ENCODE results near the gene SMYD4.
A peak's percentile ranks its signal among the peaks of the same experiment; 100 is the strongest.
"Not testable (repeated sequence)": the region's sequence is repeated elsewhere in the genome, so short reads cannot be mapped to it uniquely, and the experiment has no call there.

The SMYD4 gene

DNA sequence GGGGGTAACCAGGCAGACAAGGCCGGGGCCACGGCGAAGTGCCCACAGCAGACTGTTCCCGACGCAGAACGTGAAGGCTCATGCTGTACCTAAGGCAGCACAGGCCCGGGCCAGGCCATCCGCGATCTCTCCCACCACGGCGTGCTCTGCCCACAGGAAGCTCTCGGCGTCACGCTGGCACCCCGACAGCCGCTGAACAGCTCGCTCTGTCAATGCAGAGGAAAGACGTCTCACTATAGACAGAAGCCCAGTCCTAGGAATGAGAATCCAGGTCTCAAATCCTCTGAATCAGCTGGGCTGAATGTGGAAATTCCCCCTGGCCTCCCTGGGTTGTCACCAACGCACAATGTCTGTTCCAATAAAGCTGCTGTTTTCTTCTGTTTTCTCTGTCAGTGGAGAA is 46.4 kb downstream of the SMYD4 start:
- no peak for DNase-seq (ENCODE audit: low read depth in 2 of 2)

DNA sequence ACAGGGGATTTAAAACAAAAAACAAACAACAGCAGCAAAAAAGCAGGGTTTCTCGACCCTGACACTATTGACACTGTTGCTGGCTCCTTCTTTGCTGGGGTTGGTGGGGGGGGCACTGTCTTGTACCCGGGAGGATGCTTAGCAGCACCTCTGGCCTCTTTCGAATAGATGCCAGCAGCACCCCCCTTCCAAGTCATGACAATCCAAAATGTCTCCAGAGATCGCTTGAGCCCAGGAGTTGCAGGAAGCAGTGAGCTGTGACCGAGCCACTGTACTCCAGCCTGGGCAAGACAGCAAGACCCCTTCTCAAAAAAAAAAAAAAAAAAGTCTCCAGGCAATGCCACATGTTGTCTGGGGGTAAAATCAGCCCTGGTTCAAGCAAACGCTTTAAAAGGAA is 47.5 kb downstream of the SMYD4 start:
- DNase-seq (ENCODE audit: low read depth in 2 of 2), result no peak

DNA sequence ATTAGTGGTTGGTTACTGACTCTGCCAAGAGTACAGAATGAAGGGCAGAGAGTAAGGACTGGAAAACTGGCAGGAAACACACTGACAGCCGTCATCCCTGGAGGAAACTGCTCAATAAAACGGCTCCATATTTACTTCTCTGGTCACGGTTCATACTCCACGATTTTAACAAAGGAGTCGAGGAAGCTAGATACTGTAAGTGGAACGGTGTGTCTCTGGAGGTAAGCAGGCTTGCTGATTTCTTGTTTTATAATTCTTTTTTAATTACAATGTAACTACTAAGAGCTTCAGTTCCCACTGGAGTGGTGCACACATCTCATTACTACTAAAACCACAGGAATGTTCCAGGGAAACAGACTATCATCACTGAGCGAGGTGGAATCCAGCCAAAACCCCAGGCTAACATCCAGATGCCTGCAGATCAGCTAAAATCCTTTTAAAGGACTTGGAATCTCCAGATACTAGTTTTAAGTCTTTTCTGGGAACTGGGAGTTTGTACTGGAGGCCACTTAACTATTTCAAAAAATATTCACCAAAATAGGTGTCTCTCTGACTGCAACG is 50.1 kb downstream of the SMYD4 start:
- no peak for DNase-seq (ENCODE audit: low read depth in 2 of 2)

DNA sequence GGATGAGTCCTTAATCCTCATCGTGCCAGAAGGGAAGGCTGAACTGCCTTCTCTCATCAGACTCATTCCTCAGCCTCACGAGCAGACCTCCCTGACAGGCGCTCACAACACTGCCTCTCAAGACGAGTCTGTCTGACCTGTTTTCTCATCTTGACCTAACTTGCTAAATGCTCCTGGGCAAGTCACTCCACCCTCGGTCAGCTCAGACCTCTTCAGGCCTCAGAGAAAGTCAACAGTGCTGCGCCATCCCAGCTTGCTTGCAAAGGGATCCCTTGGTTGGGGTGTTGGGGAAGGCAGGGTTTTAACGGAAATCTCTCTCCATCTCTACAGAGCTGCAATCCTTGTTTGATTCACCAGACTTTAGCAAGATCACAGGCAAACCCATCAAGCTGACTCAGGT is 52.8 kb downstream of the SMYD4 start:
- no peak for DNase-seq (ENCODE audit: low read depth in 2 of 2)

DNA sequence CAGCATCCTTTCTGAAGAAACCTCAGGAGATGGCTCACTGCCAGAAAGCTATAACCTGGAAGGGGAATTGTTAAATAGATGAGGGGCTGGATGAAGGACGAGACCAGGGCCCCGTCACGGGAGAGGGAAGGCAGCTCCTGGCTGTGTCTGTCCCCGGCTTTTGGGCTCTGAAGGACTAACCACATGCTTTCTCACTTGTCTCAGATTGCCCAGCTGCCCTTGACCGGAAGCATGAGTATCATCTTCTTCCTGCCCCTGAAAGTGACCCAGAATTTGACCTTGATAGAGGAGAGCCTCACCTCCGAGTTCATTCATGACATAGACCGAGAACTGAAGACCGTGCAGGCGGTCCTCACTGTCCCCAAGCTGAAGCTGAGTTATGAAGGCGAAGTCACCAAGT is 53.4 kb downstream of the SMYD4 start:
- DNase-seq (ENCODE audit: low read depth in 2 of 2), result no peak

DNA sequence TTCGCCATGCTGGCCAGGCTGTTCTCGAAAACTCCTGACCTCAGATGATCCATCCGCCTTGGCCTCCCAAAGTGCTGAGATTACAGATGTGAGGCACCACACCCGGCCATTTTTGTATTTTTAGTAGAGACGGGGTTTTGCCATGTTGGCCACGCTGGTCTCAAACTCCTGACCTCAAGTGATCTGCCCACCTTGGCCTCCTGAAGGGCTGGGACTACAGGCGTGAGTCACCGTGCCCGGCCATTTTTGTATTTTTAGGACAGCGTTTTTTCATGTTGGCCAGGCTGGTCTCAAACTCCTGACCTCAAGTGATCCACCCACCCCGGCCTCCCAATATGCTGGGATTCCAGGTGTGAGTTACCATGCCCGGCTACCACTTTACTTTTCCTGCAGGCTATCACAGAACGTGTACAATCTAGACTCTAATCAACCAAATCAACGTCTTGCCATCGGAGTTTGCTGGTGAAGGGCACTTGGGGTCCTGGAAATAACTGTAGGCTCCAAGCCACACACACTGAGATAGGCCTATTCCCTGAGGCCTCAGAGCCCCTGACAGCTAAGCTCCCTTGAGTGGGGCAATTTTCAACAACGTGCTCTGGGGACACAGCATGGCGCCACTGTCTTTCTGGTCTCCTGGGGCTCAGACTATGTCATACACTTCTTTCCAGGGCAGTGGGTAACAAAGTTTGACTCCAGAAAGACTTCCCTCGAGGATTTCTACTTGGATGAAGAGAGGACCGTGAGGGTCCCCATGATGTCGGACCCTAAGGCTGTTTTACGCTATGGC is 55.1 kb downstream of the SMYD4 start:
- no peak for DNase-seq (ENCODE audit: low read depth in 2 of 2)

DNA sequence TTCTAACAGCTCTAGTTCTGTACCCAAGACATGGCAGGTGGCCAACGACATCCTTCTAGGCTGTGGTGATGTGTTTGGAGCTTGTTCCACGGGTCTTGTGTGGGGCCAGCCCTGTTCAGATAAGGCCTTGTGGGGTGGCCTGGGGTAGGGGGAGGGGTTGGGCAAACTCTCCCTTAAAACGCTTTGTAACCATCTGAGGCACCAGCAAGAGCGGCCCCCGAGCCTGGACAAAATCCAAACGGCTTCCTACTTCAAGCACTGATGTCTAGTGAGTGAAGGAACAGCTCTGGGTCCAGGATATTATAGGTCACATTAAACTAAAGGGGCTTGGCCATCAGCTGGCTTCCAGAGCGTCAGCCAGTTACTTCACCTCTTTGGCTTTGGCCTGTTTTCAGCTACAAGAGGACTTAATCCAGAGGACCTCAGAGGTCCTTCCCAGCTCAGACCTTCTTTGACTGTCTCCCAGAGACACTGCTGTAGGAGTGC is 56.0 kb downstream of the SMYD4 start:
- no peak for DNase-seq (ENCODE audit: low read depth in 2 of 2)

DNA sequence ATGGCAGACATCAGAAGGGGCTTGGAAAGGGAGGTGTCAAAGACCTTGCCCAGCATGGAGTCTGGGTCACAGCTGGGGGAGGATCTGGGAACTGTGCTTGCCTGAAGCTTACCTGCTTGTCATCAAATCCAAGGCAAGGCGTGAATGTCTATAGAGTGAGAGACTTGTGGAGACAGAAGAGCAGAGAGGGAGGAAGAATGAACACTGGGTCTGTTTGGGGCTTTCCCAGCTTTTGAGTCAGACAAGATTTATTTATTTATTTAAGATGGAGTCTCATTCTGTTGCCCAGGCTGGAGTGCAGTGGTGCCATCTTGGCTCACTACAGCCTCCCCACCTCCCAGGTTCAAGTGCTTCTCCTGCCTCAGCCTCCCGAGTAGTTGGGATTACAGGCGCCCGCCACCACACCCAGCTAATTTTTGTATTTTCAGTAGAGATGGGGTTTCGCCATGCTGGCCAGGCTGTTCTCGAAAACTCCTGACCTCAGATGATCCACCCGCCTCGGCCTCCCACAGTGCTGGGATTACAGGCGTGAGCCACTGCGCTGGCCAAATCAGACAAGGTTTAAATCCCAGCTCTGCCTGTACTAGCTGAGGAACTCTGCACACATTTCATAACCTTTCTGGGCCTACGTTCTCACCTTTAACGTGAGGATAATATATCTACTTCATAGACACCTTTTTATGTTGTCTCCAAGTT is 56.6 kb downstream of the SMYD4 start:
- not testable (repeated sequence) for DNase-seq (ENCODE audit: low read depth in 2 of 2)

DNA sequence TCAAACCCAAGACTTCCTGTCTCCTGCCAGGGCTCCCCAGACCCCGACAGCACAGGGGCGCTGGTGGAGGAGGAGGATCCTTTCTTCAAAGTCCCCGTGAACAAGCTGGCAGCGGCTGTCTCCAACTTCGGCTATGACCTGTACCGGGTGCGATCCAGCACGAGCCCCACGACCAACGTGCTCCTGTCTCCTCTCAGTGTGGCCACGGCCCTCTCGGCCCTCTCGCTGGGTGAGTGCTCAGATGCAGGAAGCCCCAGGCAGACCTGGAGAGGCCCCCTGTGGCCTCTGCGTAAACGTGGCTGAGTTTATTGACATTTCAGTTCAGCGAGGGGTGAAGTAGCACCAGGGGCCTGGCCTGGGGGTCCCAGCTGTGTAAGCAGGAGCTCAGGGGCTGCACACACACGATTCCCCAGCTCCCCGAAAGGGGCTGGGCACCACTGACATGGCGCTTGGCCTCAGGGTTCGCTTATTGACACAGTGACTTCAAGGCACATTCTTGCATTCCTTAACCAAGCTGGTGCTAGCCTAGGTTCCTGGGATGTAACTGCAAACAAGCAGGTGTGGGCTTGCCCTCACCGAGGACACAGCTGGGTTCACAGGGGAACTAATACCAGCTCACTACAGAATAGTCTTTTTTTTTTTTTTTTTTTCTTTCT is 59.8 kb downstream of the SMYD4 start:
- DNase-seq (ENCODE audit: low read depth in 2 of 2), result no peak

DNA sequence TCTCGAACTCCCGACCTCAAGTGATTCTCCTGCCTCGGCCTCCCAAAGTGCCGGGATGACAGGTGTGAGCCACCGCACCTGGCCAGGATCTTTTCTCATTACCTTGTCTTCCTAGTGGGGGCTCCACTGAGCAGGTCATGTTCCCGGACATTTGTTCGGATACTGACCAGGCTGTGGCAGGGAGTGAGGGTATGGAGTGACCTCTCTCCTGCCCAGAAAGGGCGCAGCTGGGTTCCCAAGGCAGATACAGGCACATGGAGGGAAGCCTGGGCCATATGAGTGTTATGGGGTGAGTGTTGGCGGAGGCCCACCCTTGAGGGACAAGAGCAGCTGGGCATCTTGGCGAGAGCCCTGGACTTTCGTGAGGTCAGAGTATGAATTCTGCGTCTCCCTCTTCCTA is 62.3 kb downstream of the SMYD4 start:
- DNase-seq (ENCODE audit: low read depth in 2 of 2), result no peak

DNA sequence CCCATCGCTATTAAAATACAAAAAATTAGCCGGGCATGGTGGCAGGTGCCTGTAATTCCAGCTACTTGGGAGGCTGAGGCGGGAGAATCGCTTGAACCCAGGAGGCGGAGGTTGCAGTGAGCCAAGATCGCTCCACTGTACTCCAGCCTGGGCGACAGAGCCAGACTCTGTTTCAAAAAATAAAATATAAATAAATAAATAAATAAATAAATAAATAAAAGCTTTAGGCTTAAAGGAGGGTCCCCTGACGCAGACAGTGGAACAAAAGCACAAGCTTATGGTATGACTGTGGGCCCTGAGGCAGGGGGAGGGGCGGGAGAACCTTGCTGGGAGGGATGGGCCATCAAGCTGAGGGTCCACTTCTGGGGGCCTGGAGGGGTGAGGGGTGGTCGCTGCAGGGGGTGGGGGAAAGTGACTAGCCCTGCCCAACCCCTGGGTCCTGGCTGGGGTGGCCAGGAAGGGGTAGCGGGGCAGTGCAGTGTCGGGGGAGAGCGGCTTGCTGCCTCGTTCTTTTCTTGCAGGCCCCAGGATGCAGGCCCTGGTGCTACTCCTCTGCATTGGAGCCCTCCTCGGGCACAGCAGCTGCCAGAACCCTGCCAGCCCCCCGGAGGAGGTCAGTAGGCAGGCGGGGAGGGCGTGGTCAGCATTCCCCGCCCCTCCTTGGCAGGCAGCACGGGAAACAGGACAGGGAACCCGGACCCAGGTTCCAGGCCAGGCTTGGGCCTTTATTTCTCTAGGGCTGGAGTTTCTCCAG is 63.1 kb downstream of the SMYD4 start:
- DNase-seq (ENCODE audit: low read depth in 2 of 2), result no peak

DNA sequence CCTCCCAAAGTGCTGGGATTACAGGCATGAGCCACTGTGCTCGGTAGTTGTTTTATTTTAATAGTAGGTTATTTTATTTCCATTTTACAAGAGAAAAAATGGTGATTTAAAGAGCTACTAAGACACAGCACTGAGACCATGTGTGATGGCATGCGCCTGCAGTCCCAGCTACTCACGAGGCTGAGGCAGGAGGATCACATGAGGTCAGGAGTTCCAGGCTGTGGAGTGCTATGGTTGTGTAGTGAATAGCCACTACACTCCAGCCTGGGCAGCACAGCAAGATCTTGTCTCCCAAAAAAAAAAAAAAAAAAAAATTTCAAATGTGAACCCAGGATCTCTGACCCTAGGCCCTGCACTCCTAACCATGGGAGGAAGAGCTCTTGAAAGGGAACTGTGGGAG is 64.1 kb downstream of the SMYD4 start:
- DNase-seq (ENCODE audit: low read depth in 2 of 2), result no peak

DNA sequence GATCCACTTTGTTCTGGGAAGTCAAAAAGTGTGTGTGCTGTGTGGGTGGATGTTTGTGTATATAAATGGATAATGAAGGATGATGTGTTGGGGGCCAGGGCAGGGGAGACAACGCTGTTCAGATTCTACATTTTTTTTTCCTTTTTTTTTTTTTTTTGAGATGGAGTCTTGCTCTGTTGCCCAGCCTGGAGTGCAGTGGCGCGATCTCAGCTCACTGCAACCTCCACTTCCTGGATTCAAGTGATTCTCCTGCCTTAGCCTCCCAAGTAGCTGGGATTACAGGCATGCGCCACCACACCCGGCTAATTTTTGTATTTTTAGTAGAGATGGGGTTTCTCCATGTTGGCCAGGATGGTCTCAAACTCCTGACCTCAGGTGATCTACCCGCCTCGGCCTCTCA is 65.0 kb downstream of the SMYD4 start:
- DNase-seq (ENCODE audit: low read depth in 2 of 2), result not testable (repeated sequence)

DNA sequence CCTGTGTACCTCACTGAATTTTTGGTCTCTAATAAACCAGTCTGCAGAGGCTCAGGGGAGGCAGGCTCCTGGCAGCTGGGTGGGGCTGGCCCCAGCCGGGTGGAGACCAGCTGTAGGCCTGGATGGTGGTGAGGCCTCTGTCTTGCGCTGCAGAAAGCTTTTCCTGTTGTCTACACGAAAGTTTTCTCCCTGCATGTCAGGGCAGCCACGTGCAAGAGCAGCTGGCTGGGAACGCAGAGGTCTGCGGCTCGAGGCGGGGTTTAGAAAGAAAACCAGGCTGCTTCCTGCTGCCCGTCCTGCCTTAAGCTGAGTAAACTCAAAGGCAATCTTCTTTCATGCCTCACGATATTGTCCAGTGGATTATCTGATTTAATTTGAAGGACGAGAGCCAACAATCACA is 65.4 kb downstream of the SMYD4 start:
- DNase-seq (ENCODE audit: low read depth in 2 of 2), result peak; percentile 13 to 16

DNA sequence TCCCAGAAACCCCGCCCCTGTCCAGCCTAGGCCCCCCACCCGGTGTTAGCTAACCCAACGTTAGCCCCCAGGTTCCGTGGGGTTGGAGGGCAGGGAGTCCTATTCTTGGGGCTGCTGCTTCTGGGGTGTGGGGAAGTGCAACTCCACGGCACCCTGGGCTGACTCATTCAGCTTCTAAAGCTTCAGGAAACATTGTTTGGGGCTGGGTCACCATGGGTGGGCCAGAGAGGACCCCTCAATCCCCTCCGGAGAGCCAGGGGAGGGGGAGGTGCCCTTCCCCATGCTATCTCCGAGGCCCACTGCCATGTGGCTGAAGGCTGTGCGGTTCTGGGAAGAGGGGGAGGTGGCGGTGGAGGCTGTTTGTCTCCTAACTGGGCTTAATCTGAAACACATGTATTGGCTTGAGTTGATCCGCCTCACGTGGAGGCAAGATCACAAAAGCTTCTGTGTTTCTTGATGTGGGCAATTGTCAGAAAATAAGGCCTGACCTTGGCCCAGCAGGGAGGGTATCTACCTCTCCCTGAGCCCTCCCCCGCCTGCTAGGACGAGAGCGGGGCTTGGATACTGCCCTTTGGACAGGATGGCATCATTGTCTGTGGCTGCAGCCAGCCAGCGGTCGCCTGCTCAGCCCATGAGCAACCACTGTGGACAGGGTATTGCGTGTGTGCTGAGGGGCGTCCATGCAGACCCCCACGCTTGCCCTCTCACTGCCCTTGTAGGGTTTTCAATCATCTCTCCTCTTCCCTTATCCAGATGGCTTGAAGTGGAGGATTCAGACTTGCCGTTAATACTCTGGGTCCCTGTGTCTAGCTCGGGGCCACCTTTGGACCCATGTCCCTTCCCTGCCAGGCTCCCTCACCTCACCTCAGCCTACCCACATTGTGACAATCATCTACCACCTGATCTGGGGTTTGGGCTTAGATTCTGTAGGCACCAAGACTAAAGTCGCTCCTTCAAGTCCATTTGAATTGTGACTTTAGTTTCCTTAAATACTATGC is 66.5 kb downstream of the SMYD4 start:
- DNase-seq (ENCODE audit: low read depth in 2 of 2), result no peak

DNA sequence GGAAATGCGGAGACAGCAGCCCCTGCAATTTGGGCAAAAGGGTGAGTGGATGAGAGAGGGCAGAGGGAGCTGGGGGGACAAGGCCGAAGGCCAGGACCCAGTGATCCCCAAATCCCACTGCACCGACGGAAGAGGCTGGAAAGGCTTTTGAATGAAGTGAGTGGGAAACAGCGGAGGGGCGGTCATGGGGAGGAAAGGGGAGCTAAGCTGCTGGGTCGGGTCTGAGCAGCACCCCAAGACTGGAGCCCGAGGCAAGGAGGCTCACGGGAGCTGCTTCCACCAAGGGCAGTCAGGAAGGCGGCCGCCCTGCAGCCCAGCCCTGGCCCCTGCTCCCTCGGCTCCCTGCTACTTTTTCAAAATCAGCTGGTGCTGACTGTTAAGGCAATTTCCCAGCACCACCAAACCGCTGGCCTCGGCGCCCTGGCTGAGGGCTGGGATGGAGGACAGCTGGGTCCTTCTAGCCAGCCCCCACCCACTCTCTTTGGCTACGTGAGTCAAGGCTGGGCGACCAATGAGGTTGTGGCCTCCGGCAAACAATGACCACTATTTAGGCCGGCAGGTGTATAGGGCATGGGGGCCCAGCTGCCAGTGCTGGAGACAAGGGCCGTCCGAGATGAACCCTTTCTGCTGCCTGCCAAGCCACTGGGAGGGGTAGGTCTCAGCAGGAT is 67.3 kb downstream of the SMYD4 start:
- no peak for DNase-seq (ENCODE audit: low read depth in 2 of 2)

DNA sequence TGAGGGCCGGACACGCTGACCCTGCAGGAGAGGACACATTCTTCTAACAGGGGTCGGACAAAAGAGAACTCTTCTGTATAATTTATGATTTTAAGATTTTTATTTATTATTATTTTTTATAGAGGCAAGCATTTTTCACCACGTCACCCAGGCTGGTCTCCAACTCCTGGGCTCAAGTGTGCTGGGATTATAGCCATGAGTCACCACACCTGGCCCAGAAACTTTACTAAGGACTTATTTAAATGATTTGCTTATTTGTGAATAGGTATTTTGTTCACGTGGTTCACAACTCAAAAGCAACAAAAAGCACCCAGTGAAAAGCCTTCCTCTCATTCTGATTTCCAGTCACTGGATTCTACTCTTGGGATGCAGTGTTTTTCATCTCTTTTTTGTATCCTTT is 70.2 kb downstream of the SMYD4 start:
- DNase-seq (ENCODE audit: low read depth in 2 of 2), result no peak

DNA sequence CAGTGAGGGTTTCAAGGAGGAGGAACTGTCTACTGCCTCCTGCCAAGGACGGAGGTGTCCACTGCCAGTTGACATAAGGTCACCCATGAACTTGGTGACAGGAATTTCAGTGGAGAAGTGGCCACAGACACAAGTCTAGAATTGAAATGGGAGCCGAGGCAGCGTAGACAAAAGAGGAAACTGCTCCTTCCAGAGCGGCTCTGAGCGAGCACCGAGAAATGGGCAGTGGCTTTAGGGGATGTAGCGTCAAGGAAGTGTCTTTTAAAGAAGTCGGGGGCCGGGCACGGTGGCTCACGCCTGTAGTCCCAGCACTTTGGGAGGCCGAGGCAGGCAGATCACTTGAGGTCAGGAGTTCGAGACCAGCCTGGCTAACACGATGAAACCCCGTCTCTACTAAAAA is 70.9 kb downstream of the SMYD4 start:
- no peak for DNase-seq (ENCODE audit: low read depth in 2 of 2)

DNA sequence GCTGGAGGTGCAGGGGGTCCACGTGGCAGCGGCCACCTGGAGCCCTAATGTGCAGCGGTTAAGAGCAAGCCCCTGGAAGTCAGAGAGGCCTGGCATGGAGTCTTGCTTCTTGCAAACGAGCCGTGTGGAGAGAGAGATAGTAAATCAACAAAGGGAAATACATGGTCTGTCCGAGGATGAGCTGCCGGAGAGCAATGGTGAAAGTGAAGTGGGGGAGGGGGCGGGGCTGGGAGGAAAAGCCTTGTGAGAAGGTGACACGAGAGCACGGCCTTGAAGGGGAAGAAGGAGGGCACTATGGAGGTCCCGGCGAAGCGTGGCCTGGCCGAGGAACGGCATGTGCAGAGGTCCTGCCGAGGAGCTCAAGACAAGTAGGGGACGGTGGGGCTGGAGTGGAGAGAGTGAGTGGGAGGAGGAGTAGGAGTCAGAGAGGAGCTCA is 73.9 kb downstream of the SMYD4 start:
- DNase-seq (ENCODE audit: low read depth in 2 of 2), result no peak

DNA sequence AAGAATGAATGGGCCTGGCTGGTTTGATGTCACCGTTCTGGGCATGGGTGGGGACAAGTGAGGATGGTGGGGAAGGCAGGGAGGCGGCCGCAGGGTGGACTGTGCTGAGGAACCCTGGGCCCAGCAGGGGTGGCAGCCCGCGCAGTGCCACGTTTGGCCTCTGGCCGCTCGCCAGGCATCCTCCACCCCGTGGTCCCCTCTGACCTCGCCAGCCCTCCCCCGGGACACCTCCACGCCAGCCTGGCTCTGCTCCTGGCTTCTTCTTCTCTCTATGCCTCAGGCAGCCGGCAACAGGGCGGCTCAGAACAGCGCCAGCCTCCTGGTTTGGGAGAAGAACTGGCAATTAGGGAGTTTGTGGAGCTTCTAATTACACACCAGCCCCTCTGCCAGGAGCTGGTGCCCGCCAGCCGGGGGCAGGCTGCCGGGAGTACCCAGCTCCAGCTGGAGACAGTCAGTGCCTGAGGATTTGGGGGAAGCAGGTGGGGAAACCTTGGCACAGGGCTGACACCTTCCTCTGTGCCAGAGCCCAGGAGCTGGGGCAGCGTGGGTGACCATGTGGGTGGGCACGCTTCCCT is 74.4 kb downstream of the SMYD4 start:
- DNase-seq (ENCODE audit: low read depth in 2 of 2), result no peak

Data from stimulated activated CD8-positive, alpha-beta memory T cell treated with anti-CD3 and anti-CD28 coated beads, Interleukin-15, amount 100 ng/mL, for 48 hours (primary cell).